Suppressor macrophage (primary cell): ENCODE results near the gene SPATA31A6.
A peak's percentile ranks its signal among the peaks of the same experiment; 100 is the strongest.
"Not testable (repeated sequence)": the region's sequence is repeated elsewhere in the genome, so short reads cannot be mapped to it uniquely, and the experiment has no call there.

ENCODE experiments used
- DNase-seq, 4 experiments: peaks; one replicate each; pipeline ENCODE4 v3.0.0-alpha.2; 2020 to 2022
- total RNA-seq, 17 experiments: gene quantifications; one replicate each; lab custom pipeline; 2026; ENCODE audit warnings: mixed read lengths in 6 of 17, inconsistent platforms in 3 of 17; lab: John Stamatoyannopoulos, UW

Gene SPATA31A6
- 0 to 0.77 (median 0) reads per million in 17 experiments for total RNA-seq

- DNase-seq: not testable (repeated sequence)
These were observed at the start of gene SPATA31A6 for GRCh38 chr9:42183359-42183758. SPATA31A6 (plus strand) TSS chr9:42183659; CDS start chr9:42183688, 29 bp downstream.

GRCh38 chr9:42160299-42160698, 23.2 kb upstream of the SPATA31A6 start:
- peak in 3 of 4 experiments; percentile 0 to 8 (median 3) for DNase-seq

GRCh38 chr9:42219861-42220260, 36.4 kb downstream of the SPATA31A6 start:
- not testable (repeated sequence) for DNase-seq

GRCh38 chr9:42223230-42223629, 39.8 kb downstream of the SPATA31A6 start:
- DNase-seq: not testable (repeated sequence)

GRCh38 chr9:42233031-42233430, 49.6 kb downstream of the SPATA31A6 start:
- DNase-seq: not testable (repeated sequence)

GRCh38 chr9:42234610-42235009, 51.2 kb downstream of the SPATA31A6 start:
- DNase-seq: not testable (repeated sequence)

- DNase-seq: not testable (repeated sequence)
These were observed 52.0 kb downstream of the SPATA31A6 start for GRCh38 chr9:42235352-42235991.

GRCh38 chr9:42236097-42236496, 52.6 kb downstream of the SPATA31A6 start:
- not testable (repeated sequence) for DNase-seq

GRCh38 chr9:42237381-42237780, 53.9 kb downstream of the SPATA31A6 start:
- DNase-seq: not testable (repeated sequence)

GRCh38 chr9:42238862-42239261, 55.4 kb downstream of the SPATA31A6 start:
- DNase-seq: not testable (repeated sequence)
